ENCODE data around the gene FMO1.
A peak's percentile ranks its signal among the peaks of the same experiment; 100 is the strongest.
"Not testable (repeated sequence)": the region's sequence is repeated elsewhere in the genome, so short reads cannot be mapped to it uniquely, and the experiment has no call there.

The FMO1 gene

DNA sequence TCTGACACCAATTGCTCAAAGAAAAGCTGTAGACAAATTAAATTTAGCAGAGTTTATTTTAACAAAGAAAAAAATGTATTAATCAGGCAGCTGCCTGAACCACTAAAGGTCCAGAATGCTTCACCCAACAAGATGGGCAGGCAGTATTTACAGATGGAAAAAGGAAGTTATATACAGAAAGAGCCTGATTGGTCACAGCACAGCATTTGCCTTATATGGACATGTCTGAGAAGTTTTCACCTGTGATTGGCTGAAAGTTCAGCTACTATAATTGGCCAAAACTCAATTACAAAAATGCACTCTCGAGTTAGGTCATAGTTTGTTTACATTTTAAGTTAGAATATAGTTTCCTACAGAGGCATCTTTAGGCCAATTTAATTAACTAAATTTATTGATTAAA lies 15.1 kb upstream of the FMO1 start:
- DNase-seq (ENCODE audit: low spot score): no peak
- no peak for FAIRE-seq

DNA sequence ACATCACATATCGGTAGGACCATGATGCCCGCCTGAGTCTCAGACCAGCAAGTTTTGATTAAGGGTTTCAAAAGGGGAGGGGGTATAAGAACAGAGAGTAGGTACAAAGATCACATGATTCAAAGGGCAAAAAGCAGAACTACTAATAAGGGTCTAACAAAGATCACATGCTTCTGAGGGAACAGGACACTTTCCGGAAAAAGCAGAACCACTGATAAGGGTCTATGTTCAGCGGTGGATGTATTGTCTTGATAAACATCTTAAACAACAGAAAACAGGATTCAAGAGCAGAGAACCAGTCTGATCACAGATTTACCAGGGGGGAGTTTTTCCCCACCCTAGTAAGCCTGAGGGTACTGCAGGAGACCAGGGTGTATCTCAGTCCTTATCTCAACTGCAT lies 12.1 kb upstream of the FMO1 start:
- FAIRE-seq; DNase-seq (ENCODE audit: low spot score): not testable (repeated sequence)

DNA sequence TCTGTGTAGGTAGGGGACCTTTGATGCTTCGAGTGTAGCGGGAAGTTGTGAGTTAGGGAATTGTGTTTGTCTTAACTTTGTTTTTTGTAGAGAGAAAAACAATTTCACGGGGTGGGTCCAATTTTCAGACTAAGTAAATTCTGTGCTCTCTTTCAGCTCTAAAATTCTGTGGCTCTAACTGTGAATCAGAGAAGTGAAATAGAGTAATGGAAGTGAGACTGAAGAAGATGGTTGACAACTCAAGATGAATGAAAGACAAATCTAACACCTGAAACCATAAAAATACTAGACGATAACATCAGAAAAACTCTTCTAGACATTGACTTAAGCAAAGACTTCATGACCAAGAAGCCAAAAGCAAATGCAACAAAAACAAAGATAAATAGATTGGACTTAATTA lies 4.4 kb upstream of the FMO1 start:
- DNase-seq (ENCODE audit: low spot score) (no peak), FAIRE-seq (no peak)

DNA sequence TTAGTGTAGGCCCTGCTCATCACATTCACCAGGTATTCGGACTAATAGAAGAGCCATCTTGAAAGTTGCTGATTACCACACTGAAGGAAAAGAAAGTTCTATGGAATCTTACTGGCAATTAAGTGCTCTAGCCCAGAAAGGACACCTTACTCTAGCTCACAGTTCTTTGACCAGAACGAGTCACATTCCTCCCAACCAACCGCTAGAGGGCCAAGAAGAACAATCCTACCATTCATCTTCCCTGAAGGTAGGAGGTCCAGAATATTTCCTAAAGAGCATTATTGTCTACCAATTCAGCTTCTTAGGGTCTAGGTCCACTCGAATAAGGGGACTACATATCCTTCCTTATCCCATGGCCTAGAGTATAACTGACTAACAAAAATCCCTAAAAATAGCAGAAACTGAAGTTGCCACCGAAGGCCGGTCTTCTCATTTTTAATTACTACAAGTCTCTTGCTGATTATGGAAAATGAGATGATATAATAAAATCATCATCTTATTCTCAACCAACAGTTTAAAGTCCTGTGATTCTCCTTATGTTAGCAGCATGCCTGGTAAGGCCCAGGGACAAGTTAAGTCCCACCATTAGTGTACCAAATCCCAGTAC lies 2.7 kb upstream of the FMO1 start:
- FAIRE-seq: no peak
- DNase-seq (ENCODE audit: low spot score): peak; percentile 30

DNA sequence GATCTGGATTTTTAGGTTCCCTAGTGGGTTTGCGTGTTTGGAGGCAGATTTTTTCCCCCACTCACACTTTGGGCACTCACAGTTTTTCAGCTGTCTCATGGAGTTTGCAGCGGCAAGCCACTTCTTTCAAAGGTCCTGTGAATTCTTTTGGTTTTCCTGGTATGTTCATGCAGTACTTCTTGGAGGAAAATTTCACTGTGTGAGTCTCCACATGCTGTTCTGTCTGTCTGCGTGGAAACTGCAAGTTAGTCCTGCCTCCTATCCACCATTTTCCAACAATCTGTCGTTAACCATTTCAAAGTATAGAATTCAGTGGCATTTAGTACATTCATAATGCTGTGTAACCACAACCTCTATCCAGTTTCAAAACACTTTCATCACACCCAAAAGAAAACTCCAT lies 793 bp upstream of the FMO1 start:
- FAIRE-seq (no peak), DNase-seq (ENCODE audit: low spot score) (no peak)

DNA sequence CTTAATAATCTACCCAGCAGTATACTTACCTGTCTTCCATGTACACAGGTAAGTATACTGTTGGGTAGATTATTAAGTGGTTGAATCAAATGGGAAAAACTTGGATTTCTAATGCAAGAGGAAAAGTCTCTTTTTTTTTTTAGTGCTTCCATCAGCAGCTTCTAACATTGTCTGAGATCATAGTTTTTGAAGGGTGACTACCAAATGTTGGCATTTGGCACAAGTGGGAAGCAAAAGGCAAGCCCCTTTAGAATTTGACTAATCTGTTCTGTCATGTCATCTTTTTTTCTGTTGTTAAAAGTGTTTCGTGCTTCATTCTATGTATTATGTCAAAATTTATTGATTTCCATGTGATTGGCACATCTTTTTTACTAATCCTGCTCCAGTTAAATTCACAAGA lies 547 bp downstream of the FMO1 start:
- DNase-seq (ENCODE audit: low spot score) (no peak), FAIRE-seq (no peak)

DNA sequence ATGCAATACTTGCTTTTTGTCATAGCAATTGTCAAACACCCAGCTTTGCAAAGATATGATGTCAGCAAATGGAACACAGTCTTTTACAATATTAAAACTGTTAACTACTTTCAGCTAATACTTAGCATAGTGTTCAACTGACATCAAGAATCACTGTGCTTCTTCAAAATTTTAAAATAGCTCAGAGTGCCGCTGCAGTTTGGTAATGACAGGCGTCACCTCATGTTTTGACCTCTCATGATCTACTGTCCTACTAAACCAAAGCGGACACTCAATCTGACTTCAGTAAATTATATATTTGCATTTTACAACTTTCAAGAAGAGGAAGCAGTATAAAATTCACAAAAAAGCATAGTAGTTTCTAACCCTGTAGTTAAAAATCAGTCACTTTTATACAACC lies 2.0 kb downstream of the FMO1 start:
- DNase-seq (ENCODE audit: low spot score): no peak
- no peak for FAIRE-seq

DNA sequence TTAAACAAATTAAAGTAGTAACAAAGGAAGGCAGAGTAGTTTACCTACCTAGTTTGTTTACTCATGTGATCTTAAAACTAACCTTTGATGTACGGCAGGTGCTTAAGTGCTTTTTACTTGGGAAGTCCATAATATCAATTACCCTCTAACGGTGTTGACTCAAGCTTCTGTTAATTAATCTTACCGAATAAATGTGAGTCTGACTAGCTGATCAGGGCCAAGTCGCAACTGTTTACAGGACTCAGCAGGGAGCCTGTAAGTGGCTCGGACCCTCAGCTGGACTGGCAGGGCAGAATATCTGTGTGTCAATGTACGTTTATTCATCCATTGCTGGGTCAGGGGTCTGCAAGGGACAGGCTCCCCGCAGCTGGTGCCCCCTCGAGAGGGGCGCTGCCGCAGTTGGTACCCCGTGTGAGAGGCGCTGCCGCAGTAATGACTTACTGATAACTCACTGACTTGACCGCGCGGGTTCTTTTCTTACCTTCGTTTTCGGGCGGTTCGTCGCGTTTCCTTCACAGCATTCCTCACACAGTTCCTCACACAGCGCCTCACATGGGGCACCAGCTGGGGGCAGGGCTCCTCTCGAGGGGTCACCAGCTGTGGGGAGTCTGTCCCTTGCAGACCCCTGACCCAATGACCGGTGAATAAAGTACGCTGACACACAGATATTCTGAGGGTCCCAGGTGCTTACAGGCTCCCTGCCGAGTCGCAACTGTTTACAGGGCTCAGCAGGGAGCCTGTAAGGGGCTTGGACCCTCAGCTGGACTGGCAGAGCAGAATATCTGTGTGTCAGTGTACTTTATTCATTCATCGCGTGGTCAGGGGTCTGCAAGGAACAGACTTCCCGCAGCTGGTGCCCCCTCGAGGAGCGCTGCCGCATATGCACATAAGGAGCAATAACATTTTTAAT lies 3.0 kb downstream of the FMO1 start:
- no peak for FAIRE-seq
- DNase-seq (ENCODE audit: low spot score): no peak

DNA sequence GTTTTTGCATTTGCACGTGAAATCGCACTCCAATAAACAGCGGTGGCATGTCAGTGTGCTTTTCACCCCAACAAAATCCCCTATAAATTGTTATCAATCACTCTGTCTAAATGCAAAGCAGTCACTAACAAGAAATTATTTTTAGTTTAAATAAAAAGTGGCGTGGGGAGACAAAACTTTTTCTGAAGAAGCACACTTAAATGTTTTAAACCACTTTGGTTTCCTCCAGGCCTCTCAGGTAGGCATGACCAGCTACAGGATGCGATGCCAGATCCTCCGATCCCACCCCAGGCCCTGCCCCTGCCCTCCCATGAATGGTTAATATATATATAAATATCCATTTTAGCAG lies 3.6 kb downstream of the FMO1 start:
- DNase-seq (ENCODE audit: low spot score) (no peak), FAIRE-seq (no peak)

DNA sequence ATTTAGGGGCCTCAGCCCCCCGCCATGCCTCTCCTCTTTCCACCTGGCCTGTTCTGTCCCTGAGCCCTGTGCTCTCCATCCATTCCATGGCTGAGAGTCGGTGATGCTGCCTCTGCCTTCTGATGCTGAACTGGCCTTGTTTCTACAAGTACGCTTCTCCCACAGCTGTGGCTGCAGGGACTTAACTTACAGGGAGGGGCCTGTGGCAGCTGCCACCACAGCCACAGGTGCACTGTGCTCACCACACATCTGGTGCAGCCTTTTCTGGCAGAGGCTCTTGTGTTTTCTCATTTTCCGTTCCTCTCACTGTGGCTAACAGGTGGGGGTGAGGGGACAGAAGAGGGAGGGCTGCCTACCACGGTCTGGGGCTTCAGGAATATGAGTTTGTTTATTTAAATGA lies 4.2 kb downstream of the FMO1 start:
- DNase-seq (ENCODE audit: low spot score) (no peak), FAIRE-seq (no peak)

DNA sequence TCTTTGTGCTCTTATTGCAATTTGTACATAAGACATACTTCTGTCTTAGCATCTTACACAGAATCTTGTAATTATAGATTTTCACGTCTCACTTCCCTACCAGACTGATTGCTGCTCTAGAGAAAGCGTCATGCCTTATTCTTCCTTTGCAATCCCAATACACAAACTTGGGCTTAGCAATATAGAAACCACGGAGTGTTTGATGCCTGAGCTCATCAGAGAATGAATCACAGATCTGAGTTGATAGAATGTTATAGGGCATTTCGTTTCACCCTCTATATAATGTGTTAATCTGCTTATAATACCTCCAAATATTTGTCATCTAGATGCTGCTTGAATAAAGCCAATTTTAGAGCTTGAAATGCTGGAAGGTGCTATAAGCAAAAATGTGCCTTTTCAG lies 6.6 kb downstream of the FMO1 start:
- no peak for FAIRE-seq
- no peak for DNase-seq (ENCODE audit: low spot score)

DNA sequence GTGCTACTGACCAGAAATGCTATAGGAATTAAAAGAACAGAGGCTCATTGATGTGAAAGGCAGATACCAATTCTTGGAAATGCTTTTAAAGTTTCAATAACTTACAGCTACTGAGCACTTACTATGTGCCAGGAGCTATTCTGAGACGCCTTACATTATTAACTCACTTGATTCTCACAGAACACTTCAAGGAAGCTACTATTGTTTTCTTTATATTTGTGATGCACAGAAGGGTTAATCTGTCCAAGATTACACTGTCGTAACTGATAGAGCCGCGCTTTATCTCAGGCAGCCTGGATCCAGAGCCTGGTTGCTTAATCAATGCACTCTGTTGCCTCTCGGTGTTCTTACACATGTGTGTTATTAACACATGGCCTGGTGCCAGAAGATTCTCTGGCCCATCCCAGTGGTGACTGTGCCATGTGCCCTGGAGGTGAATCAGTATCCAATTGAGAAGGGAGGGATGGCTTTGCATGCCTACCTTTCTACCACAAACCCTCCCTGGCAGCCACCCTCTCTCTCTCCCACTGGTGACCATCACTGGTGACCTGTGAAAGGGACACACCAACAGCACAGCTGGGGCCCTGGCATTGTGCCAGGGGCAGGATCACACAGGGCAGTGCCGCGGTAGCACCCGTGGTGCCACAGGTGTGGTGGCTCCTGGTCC lies 8.8 kb downstream of the FMO1 start:
- DNase-seq (ENCODE audit: low spot score): no peak
- no peak for FAIRE-seq

DNA sequence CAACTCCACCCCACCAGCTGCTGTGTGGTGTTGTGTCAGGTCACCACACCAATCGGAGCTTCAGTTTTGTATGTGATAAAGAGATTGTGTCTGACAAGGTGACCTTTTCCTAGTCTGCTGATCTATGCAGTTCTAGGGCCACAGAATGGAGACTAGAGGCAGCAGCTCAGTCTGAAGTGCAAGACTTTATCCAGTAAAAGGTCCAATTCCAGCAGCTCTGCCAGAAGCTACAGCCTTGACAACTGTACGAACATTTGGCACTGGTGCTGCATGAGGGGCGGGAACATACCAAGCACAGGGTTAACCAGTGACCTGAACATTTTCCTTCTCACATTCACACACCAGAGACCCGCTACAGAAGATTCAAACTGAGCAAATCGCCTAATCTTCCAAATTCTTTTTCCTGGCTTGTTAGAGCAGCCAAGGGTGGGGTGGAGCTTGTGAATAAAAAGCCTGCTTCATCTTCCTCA lies 9.3 kb downstream of the FMO1 start:
- DNase-seq (ENCODE audit: low spot score) (no peak), FAIRE-seq (no peak)

DNA sequence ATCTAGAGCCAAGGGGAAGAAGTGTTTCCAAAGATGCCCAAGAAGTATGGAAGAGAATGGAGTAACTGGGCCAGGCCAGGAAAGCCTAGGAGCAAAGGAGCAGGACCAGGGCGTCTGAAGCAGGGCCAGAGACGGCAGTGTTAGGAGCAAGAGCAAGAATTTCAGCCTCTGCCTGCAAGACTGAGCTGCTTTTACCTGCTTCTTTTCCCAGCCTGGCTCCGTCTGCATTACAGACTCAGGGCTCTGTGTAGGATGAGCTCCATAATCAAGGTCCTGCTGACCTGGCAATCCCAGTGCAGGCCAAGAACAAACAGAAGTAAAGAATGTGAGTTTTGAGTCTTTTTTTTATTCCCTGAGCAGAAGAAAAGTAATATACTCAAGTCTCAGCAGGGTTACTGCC lies 10.1 kb downstream of the FMO1 start:
- DNase-seq (ENCODE audit: low spot score) (no peak), FAIRE-seq (no peak)

DNA sequence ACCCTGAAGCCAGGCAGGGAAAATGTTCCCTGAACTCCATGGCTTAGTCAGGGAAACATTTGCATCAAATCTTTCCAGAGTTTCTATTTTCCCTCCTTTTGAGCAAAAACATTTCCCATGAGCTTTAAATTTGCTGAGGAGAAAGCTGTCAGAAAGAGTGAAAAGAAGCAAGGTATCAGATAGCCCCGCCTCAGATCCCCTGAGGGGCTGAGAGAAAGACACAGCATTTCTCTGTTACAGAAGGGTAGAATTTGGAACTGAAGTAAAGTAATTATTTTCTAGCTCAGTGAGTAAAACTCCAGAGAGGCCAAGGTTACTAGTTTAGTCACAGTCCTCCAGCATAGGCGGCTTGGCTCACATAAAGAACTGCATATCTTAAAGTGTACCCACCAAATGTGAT lies 10.6 kb downstream of the FMO1 start:
- DNase-seq (ENCODE audit: low spot score) (no peak), FAIRE-seq (no peak)

DNA sequence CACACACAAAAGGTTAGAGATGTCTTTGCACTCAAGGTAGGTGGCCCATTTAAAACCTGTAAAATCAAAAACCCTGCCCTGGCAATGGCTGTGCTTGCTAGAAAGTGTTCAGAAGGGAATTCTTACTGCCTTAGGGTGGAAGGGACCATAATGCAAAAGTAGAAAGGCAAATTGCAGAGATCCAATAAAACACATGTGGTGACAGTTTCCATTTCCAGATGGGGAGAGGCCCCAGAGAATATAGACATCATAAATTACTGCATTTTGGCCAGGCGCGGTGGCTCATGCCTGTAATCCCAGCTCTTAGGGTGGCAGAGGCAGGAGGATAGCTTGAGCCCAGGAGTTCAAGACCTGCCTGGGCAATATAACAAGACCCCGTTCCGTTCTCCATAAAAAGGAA lies 13.0 kb downstream of the FMO1 start:
- no peak for DNase-seq (ENCODE audit: low spot score)
- no peak for FAIRE-seq

DNA sequence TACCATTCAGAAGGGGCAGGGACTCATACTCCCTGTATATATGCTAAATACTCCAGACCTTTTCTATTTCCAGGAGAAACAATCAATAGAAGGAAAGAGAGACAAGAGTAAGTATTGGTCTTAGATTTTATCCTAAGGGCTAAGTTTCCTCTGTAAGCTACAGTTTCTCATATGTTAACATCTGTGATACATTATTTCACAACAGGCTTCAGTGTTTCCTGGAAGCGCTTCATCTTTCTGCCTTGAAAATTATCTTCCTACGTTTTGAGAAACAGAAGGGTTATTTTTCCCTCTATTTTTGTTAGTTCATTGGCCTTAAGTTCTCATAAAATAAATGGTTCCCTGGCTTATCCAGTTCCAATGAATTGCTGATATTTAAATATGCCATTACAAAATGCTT lies 15.6 kb downstream of the FMO1 start:
- DNase-seq (ENCODE audit: low spot score) (no peak), FAIRE-seq (no peak)

DNA sequence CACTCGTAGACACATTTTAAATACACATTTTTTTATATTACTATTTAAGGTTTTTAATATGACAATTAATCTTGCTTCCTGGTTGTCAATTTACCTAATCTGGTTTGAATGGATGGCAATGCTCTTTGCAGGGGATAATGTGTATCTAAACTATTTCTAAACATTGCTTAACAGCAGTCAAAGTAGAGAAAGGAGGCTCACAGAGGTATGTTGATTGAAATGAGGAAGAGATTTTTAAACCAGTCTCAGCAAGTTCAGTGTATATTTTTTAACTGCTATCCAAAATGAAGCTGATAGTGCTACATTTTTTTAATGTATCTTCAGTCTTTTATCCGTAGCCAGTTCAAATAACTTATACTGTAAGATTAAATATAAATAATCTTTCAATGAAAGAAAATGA lies 17.4 kb downstream of the FMO1 start:
- no peak for FAIRE-seq
- DNase-seq (ENCODE audit: low spot score): no peak

DNA sequence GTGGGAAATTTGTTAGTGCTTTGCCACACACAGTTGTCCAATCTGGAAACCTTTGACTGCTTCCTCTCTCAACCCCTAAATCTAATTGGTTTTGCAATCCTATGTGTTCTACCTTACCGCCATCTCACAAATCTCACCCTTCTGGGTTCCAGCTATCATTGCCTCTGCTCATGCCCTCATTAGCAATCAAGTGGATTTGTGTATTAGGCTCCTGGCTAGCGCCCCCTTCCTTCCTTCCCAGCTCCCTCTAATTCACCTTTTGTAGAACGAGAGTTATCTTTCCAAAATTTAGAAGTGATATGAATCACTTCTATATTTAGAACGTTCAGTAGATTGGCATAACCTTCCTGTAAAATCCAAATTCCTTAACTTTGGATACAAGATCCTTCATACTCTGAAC lies 18.6 kb downstream of the FMO1 start:
- DNase-seq (ENCODE audit: low spot score) (no peak), FAIRE-seq (no peak)

DNA sequence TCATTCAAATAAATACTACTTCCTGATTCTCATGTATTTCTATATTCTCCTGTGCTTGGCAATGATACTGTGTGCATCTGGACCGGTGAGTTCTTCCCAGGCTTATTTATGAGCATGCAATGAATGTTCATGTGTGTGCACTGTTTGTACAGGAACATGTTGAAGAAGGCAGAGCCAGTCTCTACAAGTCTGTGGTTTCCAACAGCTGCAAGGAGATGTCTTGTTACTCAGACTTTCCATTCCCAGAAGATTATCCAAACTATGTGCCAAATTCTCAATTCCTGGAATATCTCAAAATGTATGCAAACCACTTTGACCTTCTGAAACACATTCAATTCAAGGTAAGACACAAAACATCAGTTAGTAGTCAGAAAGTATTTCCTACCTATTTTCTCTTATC lies 19.1 kb downstream of the FMO1 start:
- FAIRE-seq: no peak
- DNase-seq (ENCODE audit: low spot score): no peak

DNA sequence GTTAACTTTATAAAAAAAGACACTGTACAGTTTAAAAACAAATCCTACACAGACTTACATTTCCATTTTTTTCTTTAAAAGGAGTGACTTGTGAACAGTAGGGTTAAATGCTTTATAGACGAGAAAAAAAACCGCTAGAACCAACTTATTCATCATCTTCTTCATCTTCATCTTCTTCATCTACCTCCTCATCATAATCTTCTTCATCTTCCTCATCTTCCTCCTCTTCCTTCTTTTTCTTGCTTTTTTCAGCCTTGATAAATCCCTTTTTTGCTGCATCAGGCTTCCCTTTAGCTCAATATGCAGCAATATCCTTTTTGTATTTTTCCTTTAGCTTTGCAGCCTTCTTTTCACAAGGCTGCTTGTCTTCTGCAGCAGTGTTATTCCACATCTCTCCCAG lies 22.5 kb downstream of the FMO1 start:
- no peak for DNase-seq (ENCODE audit: low spot score)
- FAIRE-seq: no peak

DNA sequence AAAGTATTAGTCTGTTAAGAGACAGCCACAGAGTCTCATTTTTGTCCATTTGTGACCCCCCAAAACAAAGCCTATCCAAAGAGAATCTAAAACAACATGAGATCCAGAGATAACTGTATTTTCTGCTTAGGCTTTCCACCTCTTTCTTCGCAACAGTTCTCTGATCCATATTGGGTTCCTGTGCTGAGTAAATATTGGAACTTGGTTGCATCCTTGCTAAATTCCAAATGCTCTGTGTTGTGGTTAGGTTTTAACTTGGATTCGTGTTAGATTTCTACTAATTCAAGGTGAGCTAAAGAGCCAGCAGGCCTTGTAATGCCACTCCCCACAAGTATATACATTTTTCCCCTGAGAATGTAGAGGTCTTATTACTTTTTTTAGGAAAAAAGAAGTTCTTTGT lies 29.2 kb downstream of the FMO1 start:
- FAIRE-seq (no peak), DNase-seq (ENCODE audit: low spot score) (no peak)

DNA sequence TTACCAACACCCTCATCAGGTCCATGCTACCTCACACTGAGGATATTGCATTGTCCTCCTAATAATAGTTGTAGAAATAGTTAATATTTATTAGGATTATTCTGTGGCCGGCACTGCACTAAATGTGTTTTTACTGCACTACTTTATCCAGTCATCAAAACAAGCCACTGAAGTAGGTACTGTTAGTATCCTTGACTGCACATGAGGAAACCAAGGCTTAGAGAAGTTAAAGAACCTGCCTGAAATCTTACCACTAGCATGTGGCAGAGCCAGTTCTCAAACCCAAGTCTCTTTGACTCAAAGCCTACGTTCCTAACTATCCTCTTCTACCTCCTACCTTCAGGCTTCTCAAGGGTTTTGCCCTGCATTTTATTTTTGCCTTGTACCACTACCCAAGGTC lies 30.9 kb downstream of the FMO1 start:
- FAIRE-seq (no peak), DNase-seq (ENCODE audit: low spot score) (no peak)
